ENCODE data around the gene RAPGEF5.

DNA sequence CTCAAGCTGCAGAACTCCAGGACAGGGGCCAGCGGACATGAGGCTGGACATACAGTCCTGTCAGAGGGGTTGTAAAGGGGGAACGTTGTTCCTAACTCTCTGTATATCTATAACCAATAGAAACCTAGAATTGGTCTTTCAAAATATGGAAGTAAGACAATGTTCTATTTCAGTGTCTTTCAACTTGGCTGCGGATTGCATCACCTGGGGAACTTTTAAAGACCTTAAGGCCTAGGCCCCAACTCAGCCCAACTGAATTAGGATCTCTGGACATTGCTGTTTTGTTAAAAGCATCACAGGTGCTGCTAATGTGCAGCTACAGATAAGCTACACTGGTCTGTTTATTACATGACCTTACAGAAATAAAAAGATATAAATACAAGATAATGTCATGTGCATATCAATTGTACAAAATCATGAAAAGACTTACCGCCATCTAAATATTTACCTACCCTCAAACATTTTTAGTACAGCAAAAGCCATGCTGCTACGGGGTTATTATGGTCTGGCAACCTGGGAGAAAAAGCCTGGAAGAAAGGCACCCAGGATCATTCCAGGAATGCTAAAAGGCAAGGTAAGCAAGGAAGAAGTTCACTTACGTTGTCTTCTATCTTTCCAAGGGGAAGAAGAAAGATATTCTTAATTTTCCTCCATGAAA, 169.1 kb downstream of the RAPGEF5 start:
- TF ChIP-seq POLR2A (IDR thresholded peaks at IDR 0.05; ENCODE audit: low read length) (no peak), GATA1 (IDR thresholded peaks at IDR 0.05; ENCODE audit: low read depth, low read length) (no peak)

All from erythroblast (primary cell).